Smooth muscle cell of trachea (primary cell): Measurements from ENCODE around the gene APOL5. TPM values are rescaled to one million over a fixed set of nuclear protein-coding genes. Genes with fewer than 3 reads are reported as not detected.

Experiments
- total RNA-seq: library from RNA; depleted of rRNA; stranded (reverse); fragments of >200 nt; gene quantifications from 2 replicates; pipeline ENCODE4 v1.2.1, GENCODE V29; 2014

The APOL5 gene, protein sequence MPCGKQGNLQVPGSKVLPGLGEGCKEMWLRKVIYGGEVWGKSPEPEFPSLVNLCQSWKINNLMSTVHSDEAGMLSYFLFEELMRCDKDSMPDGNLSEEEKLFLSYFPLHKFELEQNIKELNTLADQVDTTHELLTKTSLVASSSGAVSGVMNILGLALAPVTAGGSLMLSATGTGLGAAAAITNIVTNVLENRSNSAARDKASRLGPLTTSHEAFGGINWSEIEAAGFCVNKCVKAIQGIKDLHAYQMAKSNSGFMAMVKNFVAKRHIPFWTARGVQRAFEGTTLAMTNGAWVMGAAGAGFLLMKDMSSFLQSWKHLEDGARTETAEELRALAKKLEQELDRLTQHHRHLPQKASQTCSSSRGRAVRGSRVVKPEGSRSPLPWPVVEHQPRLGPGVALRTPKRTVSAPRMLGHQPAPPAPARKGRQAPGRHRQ
- 0.17 TPM in 1 of 2 replicates, not detected in the other for total RNA-seq

DNA sequence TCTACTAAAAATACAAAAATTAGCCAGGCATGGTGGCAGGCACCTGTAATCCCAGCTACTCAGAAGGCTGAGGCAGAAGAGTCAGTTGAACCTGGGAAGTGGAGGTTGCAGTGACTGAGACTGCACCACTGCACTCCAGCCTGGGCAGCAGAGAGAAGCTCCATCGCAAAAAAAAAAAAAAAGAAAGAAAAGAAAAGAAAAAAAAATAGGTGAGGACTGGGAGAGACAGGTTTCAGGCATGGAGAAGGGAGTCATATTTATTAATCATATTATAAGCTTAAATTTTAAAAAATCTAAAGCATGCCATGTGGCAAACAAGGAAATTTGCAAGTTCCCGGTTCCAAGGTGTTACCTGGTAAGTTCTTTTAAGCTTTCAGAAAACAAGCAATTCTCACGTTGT is at the start of gene APOL5:
Gene APOL5 (plus strand): TSS at position 301 of the 400 bp plus-strand sequence. CDS start 0 bp downstream, at position 301.

Other genes with a start within 250 kb of the APOL5 start
- under 0.01 and 0.17 TPM in 2 replicates for gene RASD2, start 177.0 kb upstream of the APOL5 start, total RNA-seq
- gene MB, start 100.5 kb upstream of the APOL5 start, total RNA-seq, result not detected in 2 replicates
- gene APOL6, start 69.4 kb upstream of the APOL5 start, total RNA-seq, result 25.6 and 29.6 TPM in 2 replicates